ENCODE data around the gene SELE.

SELE gene

GRCh38 chr1:169733924-169734323 lies at the start of gene SELE:
Gene SELE (minus strand): TSS chr1:169734079. CDS start chr1:169733612, 467 bp downstream.
- H3K36me3 ChIP-seq (ENCODE audit: control insufficient read depth in 2 of 2, insufficient read depth in 2 of 2, low read length in 2 of 2) = no peaks in the 10 kb centered on the region
- no peak within 1 kb of the TSS for H3K9ac ChIP-seq (ENCODE audit: low read length in 2 of 2)

GRCh38 chr1:169782596-169782995 lies 48.7 kb upstream of the SELE start:
- no peaks in the 10 kb centered on the region for H3K4me1 ChIP-seq (ENCODE audit: control insufficient read depth, insufficient read depth, low read length)

More at GRCh38 chr1:169733924-169734323, at the start of gene SELE:
- Histone ChIP-seq H3K4me3 (ENCODE audit: low read length in 2 of 2) (no peak within 1 kb of the TSS), H3K9me3 (ENCODE audit: control insufficient read depth in 2 of 2, low read length in 2 of 2) (no peaks in the 10 kb centered on the region), H3K27ac (ENCODE audit: low read length) (no peak within 1 kb of the TSS), H3K4me1 (ENCODE audit: control insufficient read depth, insufficient read depth, low read length) (no peaks in the 10 kb centered on the region), H3K27me3 (ENCODE audit: control insufficient read depth in 1 of 2, insufficient read depth in 2 of 2, low read length in 2 of 2) (peaks cover 0 to 2% of the 10 kb centered on the region in 2 donors)

GRCh38 chr1:169779970-169780369 lies 46.1 kb upstream of the SELE start:
- Histone ChIP-seq H3K4me3 (ENCODE audit: low read length in 2 of 2) (no peak overlapping the region), H3K9ac (ENCODE audit: low read length in 2 of 2) (no peak overlapping the region), H3K27me3 (ENCODE audit: control insufficient read depth in 1 of 2, insufficient read depth in 2 of 2, low read length in 2 of 2) (peaks cover 0 to 4% of the 10 kb centered on the region in 2 donors), H3K27ac (ENCODE audit: low read length) (no peak overlapping the region), H3K4me1 (ENCODE audit: control insufficient read depth, insufficient read depth, low read length) (no peaks in the 10 kb centered on the region), H3K9me3 (ENCODE audit: control insufficient read depth in 2 of 2, low read length in 2 of 2) (no peaks in the 10 kb centered on the region), H3K36me3 (ENCODE audit: control insufficient read depth in 2 of 2, insufficient read depth in 2 of 2, low read length in 2 of 2) (no peaks in the 10 kb centered on the region)

More at GRCh38 chr1:169782596-169782995, 48.7 kb upstream of the SELE start:
- Histone ChIP-seq H3K36me3 (ENCODE audit: control insufficient read depth in 2 of 2, insufficient read depth in 2 of 2, low read length in 2 of 2) (no peaks in the 10 kb centered on the region), H3K27ac (ENCODE audit: low read length) (no peak overlapping the region), H3K9ac (ENCODE audit: low read length in 2 of 2) (no peak overlapping the region), H3K9me3 (ENCODE audit: control insufficient read depth in 2 of 2, low read length in 2 of 2) (no peaks in the 10 kb centered on the region), H3K4me3 (ENCODE audit: low read length in 2 of 2) (no peak overlapping the region), H3K27me3 (ENCODE audit: control insufficient read depth in 1 of 2, insufficient read depth in 2 of 2, low read length in 2 of 2) (peaks cover 4 to 6% of the 10 kb centered on the region in 2 donors)

GRCh38 chr1:169779150-169779549 lies 45.3 kb upstream of the SELE start:
- no peak overlapping the region for H3K4me3 ChIP-seq (ENCODE audit: low read length in 2 of 2)
- H3K27ac ChIP-seq (ENCODE audit: low read length) = no peak overlapping the region
- H3K36me3 ChIP-seq (ENCODE audit: control insufficient read depth in 2 of 2, insufficient read depth in 2 of 2, low read length in 2 of 2) = no peaks in the 10 kb centered on the region
- H3K9ac ChIP-seq (ENCODE audit: low read length in 2 of 2) = no peak overlapping the region
- H3K4me1 ChIP-seq (ENCODE audit: control insufficient read depth, insufficient read depth, low read length) = no peaks in the 10 kb centered on the region
- no peaks in the 10 kb centered on the region for H3K9me3 ChIP-seq (ENCODE audit: control insufficient read depth in 2 of 2, low read length in 2 of 2)
- peaks cover 0 to 4% of the 10 kb centered on the region in 2 donors for H3K27me3 ChIP-seq (ENCODE audit: control insufficient read depth in 1 of 2, insufficient read depth in 2 of 2, low read length in 2 of 2)

GRCh38 chr1:169776440-169776839 lies 42.6 kb upstream of the SELE start:
- Histone ChIP-seq H3K4me3 (ENCODE audit: low read length in 2 of 2) (no peak overlapping the region), H3K36me3 (ENCODE audit: control insufficient read depth in 2 of 2, insufficient read depth in 2 of 2, low read length in 2 of 2) (no peaks in the 10 kb centered on the region), H3K27ac (ENCODE audit: low read length) (no peak overlapping the region), H3K9ac (ENCODE audit: low read length in 2 of 2) (no peak overlapping the region), H3K4me1 (ENCODE audit: control insufficient read depth, insufficient read depth, low read length) (no peaks in the 10 kb centered on the region), H3K9me3 (ENCODE audit: control insufficient read depth in 2 of 2, low read length in 2 of 2) (no peaks in the 10 kb centered on the region), H3K27me3 (ENCODE audit: control insufficient read depth in 1 of 2, insufficient read depth in 2 of 2, low read length in 2 of 2) (no peaks in the 10 kb centered on the region)

GRCh38 chr1:169768161-169768560 lies 34.3 kb upstream of the SELE start:
- Histone ChIP-seq H3K9ac (ENCODE audit: low read length in 2 of 2) (no peak overlapping the region), H3K36me3 (ENCODE audit: control insufficient read depth in 2 of 2, insufficient read depth in 2 of 2, low read length in 2 of 2) (no peaks in the 10 kb centered on the region), H3K27me3 (ENCODE audit: control insufficient read depth in 1 of 2, insufficient read depth in 2 of 2, low read length in 2 of 2) (no peaks in the 10 kb centered on the region), H3K4me3 (ENCODE audit: low read length in 2 of 2) (no peak overlapping the region), H3K27ac (ENCODE audit: low read length) (no peak overlapping the region), H3K9me3 (ENCODE audit: control insufficient read depth in 2 of 2, low read length in 2 of 2) (no peaks in the 10 kb centered on the region), H3K4me1 (ENCODE audit: control insufficient read depth, insufficient read depth, low read length) (no peaks in the 10 kb centered on the region)

GRCh38 chr1:169765580-169766331 lies 31.9 kb upstream of the SELE start:
- Histone ChIP-seq H3K27ac (ENCODE audit: low read length) (no peak overlapping the region), H3K27me3 (ENCODE audit: control insufficient read depth in 1 of 2, insufficient read depth in 2 of 2, low read length in 2 of 2) (no peaks in the 10 kb centered on the region), H3K9ac (ENCODE audit: low read length in 2 of 2) (no peak overlapping the region), H3K4me3 (ENCODE audit: low read length in 2 of 2) (no peak overlapping the region), H3K4me1 (ENCODE audit: control insufficient read depth, insufficient read depth, low read length) (no peaks in the 10 kb centered on the region), H3K36me3 (ENCODE audit: control insufficient read depth in 2 of 2, insufficient read depth in 2 of 2, low read length in 2 of 2) (no peaks in the 10 kb centered on the region), H3K9me3 (ENCODE audit: control insufficient read depth in 2 of 2, low read length in 2 of 2) (no peaks in the 10 kb centered on the region)

GRCh38 chr1:169764919-169765318 lies 31.0 kb upstream of the SELE start:
- Histone ChIP-seq H3K9ac (ENCODE audit: low read length in 2 of 2) (no peak overlapping the region), H3K4me1 (ENCODE audit: control insufficient read depth, insufficient read depth, low read length) (no peaks in the 10 kb centered on the region), H3K27ac (ENCODE audit: low read length) (no peak overlapping the region), H3K9me3 (ENCODE audit: control insufficient read depth in 2 of 2, low read length in 2 of 2) (no peaks in the 10 kb centered on the region), H3K27me3 (ENCODE audit: control insufficient read depth in 1 of 2, insufficient read depth in 2 of 2, low read length in 2 of 2) (no peaks in the 10 kb centered on the region), H3K4me3 (ENCODE audit: low read length in 2 of 2) (no peak overlapping the region), H3K36me3 (ENCODE audit: control insufficient read depth in 2 of 2, insufficient read depth in 2 of 2, low read length in 2 of 2) (no peaks in the 10 kb centered on the region)

GRCh38 chr1:169762699-169763098 lies 28.8 kb upstream of the SELE start:
- H3K27me3 ChIP-seq (ENCODE audit: control insufficient read depth in 1 of 2, insufficient read depth in 2 of 2, low read length in 2 of 2) = no peaks in the 10 kb centered on the region
- H3K9ac ChIP-seq (ENCODE audit: low read length in 2 of 2) = no peak overlapping the region
- no peaks in the 10 kb centered on the region for H3K9me3 ChIP-seq (ENCODE audit: control insufficient read depth in 2 of 2, low read length in 2 of 2)
- H3K27ac ChIP-seq (ENCODE audit: low read length) = no peak overlapping the region
- H3K36me3 ChIP-seq (ENCODE audit: control insufficient read depth in 2 of 2, insufficient read depth in 2 of 2, low read length in 2 of 2) = no peaks in the 10 kb centered on the region
- no peak overlapping the region for H3K4me3 ChIP-seq (ENCODE audit: low read length in 2 of 2)
- H3K4me1 ChIP-seq (ENCODE audit: control insufficient read depth, insufficient read depth, low read length) = no peaks in the 10 kb centered on the region

- no peaks in the 10 kb centered on the region for H3K9me3 ChIP-seq (ENCODE audit: control insufficient read depth in 2 of 2, low read length in 2 of 2)
- no peaks in the 10 kb centered on the region for H3K36me3 ChIP-seq (ENCODE audit: control insufficient read depth in 2 of 2, insufficient read depth in 2 of 2, low read length in 2 of 2)
- no peaks in the 10 kb centered on the region for H3K27me3 ChIP-seq (ENCODE audit: control insufficient read depth in 1 of 2, insufficient read depth in 2 of 2, low read length in 2 of 2)
- no peak overlapping the region for H3K27ac ChIP-seq (ENCODE audit: low read length)
- no peaks in the 10 kb centered on the region for H3K4me1 ChIP-seq (ENCODE audit: control insufficient read depth, insufficient read depth, low read length)
- no peak overlapping the region for H3K4me3 ChIP-seq (ENCODE audit: low read length in 2 of 2)
- no peak overlapping the region for H3K9ac ChIP-seq (ENCODE audit: low read length in 2 of 2)
Measured at GRCh38 chr1:169759038-169759437, 25.2 kb upstream of the SELE start.

GRCh38 chr1:169753549-169753948 lies 19.7 kb upstream of the SELE start:
- no peaks in the 10 kb centered on the region for H3K9me3 ChIP-seq (ENCODE audit: control insufficient read depth in 2 of 2, low read length in 2 of 2)
- H3K4me1 ChIP-seq (ENCODE audit: control insufficient read depth, insufficient read depth, low read length) = no peaks in the 10 kb centered on the region

More at GRCh38 chr1:169753549-169753948, 19.7 kb upstream of the SELE start:
- no peaks in the 10 kb centered on the region for H3K27me3 ChIP-seq (ENCODE audit: control insufficient read depth in 1 of 2, insufficient read depth in 2 of 2, low read length in 2 of 2)
- no peaks in the 10 kb centered on the region for H3K36me3 ChIP-seq (ENCODE audit: control insufficient read depth in 2 of 2, insufficient read depth in 2 of 2, low read length in 2 of 2)
- no peak overlapping the region for H3K9ac ChIP-seq (ENCODE audit: low read length in 2 of 2)
- no peak overlapping the region for H3K27ac ChIP-seq (ENCODE audit: low read length)
- H3K4me3 ChIP-seq (ENCODE audit: low read length in 2 of 2) = no peak overlapping the region
